GM18951 (cell line): ENCODE results near the gene CXCR4.
A peak's percentile ranks its signal among the peaks of the same experiment; 100 is the strongest.

Experiments used
- POLR2A ChIP-seq: IDR thresholded peaks from 4 replicates; pipeline ENCODE4 v1.6.1; 2011; ENCODE audit warnings: mild to moderate bottlenecking; ENCODE audit not compliant: insufficient read length, insufficient read depth; ENCODE audit errors: extremely low read depth
- in situ Hi-C: fragments of 300-500 bp; cut with MboI; formaldehyde crosslinking; loops from one replicate; pipeline ENCODE4 v1.12.0; 2022; ENCODE audit warnings: low sequenced_read_pairs, mixed read lengths, inconsistent platforms; ENCODE audit not compliant: unreplicated experiment

The CXCR4 gene

DNA sequence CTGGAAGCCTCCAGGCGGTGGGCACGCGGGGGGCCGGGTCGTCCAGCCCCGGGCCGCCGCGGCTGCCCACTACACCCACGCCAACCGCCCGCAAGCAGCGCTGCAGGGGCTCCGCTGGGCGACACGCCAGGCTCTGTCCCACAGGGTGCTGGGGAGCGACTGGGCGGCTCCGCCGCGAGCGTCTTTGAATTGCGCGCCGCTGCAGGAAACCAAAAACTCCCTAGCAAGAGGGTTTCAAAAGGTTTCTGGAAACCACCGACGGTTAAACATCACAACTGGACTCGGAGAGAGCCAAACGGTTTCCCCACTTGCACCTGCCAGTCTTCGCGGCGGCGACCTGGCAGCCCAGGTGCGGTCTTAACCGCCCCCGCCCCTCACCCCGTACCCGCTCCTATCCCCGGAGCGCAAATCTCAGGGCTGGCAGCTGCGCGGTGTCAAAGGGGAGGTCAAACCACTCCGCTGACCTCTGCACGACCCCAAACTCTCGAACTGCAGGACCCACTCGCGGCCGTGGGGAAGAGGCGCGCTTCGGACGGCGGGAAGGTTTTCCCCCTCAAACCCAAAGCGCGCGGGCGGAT lies 1.0 kb downstream of the CXCR4 start:
- in situ Hi-C loops: no loop called here
- TF ChIP-seq POLR2A: peak; percentile 53

DNA sequence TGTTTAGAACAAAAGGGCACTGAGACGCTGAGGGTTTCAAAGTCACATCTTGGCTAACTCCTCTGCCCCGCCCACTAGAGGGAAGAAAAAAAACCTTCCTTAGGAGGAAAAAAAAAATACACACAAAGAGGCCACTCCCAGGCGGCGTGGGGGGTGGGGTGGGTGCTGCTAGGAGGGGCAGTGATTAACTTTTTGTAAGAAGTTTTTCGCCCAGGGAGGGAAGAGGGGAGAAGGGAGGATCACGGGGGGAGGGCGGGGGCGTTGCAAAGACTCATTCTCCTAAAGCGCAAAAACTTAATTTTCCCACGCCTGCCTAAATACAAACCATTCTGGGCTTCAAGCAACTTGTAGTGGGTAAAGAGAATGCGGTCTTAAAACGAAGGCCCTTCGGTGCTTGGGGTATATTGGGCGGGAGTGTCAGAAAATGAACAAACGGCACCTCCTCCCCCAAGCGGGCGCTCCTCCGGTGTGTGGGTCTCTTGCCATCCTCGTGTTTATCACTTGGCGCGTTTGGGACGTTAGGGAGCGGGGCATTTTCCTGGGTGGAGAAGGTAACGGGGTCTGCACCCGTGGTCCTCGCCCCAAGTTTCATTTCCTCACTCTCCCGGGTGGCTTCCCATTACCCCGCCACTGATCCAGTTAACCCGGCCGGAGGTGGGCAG lies 1.7 kb downstream of the CXCR4 start:
- in situ Hi-C loops: no loop called here
- no peak for TF ChIP-seq POLR2A

DNA sequence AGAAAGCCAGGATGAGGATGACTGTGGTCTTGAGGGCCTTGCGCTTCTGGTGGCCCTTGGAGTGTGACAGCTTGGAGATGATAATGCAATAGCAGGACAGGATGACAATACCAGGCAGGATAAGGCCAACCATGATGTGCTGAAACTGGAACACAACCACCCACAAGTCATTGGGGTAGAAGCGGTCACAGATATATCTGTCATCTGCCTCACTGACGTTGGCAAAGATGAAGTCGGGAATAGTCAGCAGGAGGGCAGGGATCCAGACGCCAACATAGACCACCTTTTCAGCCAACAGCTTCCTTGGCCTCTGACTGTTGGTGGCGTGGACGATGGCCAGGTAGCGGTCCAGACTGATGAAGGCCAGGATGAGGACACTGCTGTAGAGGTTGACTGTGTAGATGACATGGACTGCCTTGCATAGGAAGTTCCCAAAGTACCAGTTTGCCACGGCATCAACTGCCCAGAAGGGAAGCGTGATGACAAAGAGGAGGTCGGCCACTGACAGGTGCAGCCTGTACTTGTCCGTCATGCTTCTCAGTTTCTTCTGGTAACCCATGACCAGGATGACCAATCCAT lies 2.7 kb downstream of the CXCR4 start:
- in situ Hi-C loops: no loop called here
- TF ChIP-seq POLR2A: no peak

DNA sequence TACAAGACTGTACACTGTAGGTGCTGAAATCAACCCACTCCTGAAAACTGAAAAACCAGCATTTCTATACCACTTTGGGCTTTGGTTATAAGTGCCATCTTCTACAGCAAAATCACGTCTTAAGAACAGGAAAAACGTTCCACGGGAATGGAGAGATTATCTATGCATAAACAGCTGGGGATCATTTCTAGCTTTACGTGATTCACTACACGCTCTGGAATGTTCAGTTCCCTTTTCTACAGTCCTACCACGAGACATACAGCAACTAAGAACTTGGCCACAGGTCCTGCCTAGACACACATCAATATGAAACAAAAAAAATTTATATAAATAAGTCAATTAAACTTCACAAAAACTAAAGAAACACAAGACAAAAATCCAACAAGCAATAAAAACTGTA lies 3.6 kb downstream of the CXCR4 start:
- TF ChIP-seq POLR2A: no peak
- in situ Hi-C loops: no loop called here

DNA sequence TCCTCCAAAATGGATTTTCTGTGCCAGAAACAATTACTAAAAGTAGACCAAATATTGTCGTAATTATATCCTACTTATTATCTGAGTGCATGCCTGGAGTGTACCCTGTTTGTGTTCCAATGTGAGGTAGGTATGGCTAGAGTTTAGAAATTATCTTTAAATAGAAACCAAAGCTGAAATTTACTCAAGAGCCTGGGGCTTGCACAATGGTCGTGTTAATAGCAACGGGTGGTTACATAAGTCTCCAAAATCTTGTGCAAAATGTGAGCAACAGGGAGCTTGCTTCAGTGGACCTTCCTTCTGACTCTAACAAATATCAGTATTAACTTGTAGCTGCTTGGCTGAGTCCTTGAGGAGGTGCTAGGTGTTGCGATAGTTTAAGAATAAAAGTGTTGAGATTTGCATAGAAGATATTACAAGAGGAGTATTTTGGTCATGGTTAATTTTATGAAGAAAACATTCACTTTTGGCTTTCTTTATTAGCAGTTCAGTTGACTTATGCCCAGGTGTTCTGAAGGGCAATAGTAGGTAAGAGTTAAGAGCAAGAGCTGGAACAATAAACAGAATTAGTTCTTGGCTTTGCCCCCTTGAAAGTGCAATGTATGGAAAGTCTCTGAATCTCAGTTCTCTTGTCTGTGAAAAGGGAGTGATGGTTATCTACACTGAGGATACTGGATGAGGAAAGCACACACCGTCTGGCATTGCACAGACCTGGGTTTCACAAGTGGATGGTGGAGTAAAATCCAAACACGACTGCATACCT lies 4.6 kb downstream of the CXCR4 start:
- in situ Hi-C loops: no loop called here
- no peak for TF ChIP-seq POLR2A

DNA sequence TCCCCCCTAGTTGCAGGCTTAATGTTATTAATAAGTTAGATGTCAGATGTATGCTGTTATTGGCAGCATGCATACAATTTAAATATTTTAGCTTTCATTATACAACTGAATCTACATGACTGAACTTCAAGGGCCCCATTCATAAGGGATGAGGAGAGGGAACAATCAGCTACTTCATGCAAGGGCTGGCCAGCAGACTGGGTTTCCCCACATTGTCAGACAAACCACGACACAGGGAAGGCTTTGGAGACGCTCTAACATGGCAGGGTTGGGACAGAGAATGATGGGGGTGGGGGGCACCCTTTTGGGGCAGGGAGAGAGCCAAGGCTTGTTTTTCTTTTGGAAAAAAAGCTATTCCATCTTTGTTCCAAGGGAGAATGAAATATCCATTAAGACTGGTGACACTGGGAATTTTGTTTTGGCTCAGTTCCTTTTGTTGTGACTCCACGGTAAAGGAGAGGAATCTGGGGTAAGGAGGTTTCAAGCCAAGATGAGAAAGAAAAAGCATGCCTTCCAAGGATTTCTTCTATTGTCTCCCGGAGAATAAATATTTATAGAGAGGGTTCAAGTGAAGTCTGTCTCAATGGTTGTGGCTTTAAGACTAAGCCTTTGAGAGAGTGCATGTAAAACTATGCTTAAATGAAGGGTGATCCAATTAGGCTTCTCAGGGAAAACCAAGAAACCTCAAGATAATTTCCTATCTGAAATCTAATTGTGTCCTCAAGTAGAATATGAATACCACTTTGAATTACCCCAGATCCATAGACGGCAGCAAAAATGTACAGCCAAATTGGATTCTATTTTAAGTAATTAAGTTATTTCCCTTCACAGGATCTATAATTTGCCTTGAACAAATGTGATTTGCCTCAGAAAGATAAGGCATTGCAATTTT lies 5.4 kb downstream of the CXCR4 start:
- no peak for TF ChIP-seq POLR2A
- in situ Hi-C loops: no loop called here

DNA sequence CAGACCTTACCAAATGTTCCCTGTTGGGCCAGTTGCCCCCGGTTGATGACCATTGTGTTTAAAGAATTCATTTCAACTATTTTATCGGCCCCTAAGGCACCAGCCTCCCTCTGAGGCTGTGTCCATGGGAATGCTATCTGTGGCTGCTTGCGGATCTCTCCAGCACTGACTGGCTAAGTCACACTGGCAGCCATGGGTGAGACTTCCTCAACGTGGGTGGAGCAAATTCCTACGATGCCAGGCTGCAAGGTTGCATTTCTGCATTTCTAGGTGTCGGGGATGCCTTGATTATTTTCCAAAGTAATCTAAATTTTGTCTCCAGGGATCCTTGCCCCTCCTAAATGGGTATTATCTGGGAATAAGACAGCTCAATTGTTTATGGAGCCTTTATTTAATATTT lies 6.2 kb downstream of the CXCR4 start:
- in situ Hi-C loops: no loop called here
- no peak for TF ChIP-seq POLR2A

DNA sequence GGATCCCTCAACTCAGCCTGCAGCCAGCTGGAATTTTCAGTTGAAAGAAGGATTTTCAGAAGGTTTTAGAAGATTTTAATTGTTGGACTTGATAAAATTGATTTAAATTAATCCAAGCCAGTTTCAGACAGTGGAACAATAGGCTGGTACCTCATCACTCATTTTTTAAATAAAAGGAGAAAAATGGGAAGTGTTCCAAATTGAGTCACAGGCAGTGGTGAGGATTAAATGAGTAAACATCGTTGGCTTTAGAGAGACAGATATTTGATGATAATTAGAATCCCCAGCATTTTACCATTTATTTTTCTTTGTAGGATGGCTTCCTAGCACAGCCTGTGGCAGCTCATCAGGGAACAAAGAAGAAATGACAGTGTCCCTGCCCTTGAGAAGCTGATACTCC lies 7.4 kb downstream of the CXCR4 start:
- in situ Hi-C loops: no loop called here

DNA sequence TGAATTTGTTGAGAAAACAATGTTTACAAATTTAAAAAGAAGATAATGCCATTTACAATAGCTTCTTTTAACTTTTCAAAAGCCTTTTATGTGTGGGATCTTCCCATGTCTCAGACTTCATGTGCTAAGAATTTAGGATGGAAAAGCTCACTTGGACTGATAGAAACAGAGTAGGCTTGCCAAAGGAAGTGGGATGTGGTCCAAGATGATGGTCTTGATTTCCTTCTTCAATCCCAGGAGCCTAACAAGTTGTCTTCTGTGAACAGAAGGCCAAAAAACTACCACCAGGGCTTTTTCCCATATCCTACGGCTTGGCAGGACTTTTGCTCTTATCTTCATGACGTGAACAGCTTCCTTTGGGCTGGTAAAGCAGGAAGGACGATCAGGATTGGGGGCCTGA lies 9.5 kb downstream of the CXCR4 start:
- TF ChIP-seq POLR2A: no peak
- in situ Hi-C loops: no loop called here

More for the DNA sequence above, 7.4 kb downstream of the CXCR4 start:
- TF ChIP-seq POLR2A: no peak

DNA sequence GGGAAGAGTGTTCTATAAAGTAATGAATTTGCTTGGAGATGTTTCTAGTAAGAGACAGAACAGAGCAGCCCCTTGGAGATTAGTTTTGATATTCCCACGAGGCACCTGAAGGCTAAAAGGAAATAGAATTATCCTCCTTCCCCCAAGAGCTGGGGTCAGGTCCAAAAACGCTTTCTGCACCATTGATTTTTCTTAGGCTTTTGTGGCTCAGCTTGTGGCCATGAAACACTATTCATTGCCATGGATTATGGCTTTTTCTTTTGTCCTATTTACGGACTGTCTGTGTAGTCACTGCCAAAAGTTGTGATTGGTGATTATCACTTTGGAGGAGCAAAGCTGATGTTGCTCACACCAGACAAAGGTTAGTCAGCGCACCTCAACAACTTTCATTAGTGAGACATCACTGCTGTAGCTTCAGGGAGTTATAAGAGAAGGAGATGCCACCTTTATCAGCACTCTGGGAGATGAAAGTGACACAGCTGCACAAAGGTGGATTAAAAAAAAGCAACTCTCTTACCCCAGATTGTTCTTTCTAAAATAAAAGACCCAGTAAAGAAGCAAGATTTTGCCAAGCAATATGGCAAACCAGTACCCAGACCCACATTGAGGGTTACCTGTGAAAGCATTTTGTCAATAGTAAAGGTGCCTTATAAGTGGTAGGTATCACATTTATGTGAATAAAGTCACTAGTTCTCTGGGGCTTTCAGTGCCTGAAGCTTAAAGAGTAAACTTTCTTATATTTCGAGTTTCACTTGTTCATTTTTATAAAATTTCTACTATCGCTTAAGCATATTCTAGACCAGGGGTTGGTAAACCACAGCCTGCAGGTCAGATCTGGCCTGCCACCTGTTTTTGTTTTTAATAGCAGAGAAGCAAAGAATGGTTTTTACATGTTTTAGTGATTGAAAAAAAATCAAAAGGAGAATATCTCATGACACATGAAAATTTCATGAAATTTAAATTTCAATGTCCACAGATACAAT lies 10.6 kb downstream of the CXCR4 start:
- in situ Hi-C loops: no loop called here

DNA sequence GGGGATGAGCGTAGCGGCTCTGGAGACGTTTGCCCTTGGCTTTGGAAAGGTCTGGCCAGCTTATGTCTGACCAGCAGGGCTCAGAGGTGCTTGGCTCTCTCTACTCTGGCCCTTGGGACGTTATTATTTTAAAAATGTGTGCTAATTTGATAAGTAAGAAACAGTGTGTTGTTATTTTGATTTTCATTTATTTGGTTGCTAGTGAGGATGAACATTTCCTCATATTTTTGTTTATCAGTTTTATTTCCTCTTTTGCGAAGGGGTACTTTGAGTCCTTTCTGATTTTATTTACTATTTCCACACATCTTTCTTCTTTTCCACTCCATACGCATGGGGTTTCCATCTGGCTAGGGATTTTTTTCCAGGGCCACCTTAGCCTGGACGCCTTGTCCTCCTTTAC lies 11.4 kb downstream of the CXCR4 start:
- in situ Hi-C loops: no loop called here
- no peak for TF ChIP-seq POLR2A

More for the DNA sequence above, 10.6 kb downstream of the CXCR4 start:
- no peak for TF ChIP-seq POLR2A

DNA sequence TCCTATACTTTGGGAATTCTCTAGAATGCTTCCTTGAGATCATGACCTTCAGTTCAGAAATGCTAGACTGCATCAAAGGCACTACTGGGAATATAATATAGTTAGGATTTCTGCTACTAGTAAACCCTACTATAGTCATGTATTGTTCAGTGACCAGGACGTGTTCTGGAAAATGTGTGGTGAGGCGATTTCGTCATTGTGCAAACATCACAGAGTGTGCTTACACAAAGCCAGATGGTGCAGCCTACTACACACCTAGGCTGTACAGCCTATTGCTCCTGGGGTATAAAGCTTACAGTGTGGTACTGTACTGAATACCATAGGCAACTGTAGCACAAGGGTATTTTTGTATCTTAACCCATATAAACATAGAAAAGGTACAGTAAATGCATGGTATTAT lies 13.0 kb downstream of the CXCR4 start:
- in situ Hi-C loops: no loop called here
- no peak for TF ChIP-seq POLR2A

DNA sequence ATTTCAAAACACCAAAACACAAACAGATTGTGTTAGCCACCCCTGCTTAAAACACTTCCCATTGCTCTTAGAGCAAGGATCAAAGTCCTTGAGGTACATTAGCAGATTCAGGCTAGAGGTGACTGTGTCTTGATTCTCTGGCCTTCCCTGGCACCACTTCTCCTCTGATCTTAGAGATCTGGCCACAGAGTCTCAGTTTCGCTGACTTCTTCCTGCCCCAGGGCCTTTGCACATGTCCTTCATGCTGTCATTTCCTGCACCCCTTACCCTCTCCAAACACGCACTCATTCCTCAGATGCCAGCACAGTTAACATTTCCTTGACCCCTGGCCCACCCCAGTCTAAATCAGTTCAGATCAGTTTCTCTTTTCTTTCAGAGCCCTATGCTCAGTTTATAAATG lies 16.9 kb downstream of the CXCR4 start:
- no peak for TF ChIP-seq POLR2A
- in situ Hi-C loops: no loop called here
